Neural progenitor cell (in vitro differentiated cells): Measurements from ENCODE around the gene MFAP4.

Experiments used
- EZH2 ChIP-seq: fragments of 200-600 bp; sonication (generic); IDR thresholded peaks from 2 replicates; pipeline ENCODE4 v1.6.1; 2017; ENCODE audit warnings: antibody characterized with exemption, mild to moderate bottlenecking, moderate library complexity
- EZH2phosphoT487 ChIP-seq: fragments of 200-600 bp; sonication (generic); IDR thresholded peaks from 2 replicates; pipeline ENCODE4 v1.6.1; 2017; ENCODE audit warnings: antibody characterized with exemption
- TF ChIP-seq, protein P1 (sequence below): fragments of 200-600 bp; sonication (generic); IDR thresholded peaks from 2 replicates; pipeline ENCODE4 v1.5.1; 2017; ENCODE audit warnings: antibody characterized with exemption, mild to moderate bottlenecking

- TF ChIP-seq EZH2phosphoT487 (no peak), EZH2 (no peak)
- TF ChIP-seq, protein P1, sequence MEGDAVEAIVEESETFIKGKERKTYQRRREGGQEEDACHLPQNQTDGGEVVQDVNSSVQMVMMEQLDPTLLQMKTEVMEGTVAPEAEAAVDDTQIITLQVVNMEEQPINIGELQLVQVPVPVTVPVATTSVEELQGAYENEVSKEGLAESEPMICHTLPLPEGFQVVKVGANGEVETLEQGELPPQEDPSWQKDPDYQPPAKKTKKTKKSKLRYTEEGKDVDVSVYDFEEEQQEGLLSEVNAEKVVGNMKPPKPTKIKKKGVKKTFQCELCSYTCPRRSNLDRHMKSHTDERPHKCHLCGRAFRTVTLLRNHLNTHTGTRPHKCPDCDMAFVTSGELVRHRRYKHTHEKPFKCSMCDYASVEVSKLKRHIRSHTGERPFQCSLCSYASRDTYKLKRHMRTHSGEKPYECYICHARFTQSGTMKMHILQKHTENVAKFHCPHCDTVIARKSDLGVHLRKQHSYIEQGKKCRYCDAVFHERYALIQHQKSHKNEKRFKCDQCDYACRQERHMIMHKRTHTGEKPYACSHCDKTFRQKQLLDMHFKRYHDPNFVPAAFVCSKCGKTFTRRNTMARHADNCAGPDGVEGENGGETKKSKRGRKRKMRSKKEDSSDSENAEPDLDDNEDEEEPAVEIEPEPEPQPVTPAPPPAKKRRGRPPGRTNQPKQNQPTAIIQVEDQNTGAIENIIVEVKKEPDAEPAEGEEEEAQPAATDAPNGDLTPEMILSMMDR = no peak
These were observed at the start of gene MFAP4 for GRCh38 chr17:19386974-19387920.
